ENCODE results near the gene NOX4.
"Not testable (repeated sequence)": the region's sequence is repeated elsewhere in the genome, so short reads cannot be mapped to it uniquely, and the experiment has no call there.

NOX4 gene

GRCh38 chr11:89303029-89303428, 188.1 kb downstream of the NOX4 start:
- not testable (repeated sequence) for DNase-seq (ENCODE audit: low read depth in 2 of 2)

DNA sequence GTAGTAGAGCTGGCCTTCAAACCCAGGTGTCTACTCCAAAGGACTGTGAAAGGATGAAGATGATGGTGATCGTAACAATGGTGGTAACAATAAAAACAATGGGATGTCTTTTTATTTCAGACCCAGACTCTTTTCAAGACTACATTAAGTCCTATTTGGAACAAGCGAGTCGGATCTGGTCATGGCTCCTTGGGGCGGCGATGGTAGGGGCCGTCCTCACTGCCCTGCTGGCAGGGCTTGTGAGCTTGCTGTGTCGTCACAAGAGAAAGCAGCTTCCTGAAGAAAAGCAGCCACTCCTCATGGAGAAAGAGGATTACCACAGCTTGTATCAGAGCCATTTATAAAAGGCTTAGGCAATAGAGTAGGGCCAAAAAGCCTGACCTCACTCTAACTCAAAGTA, 196.2 kb downstream of the NOX4 start:
- DNase-seq (ENCODE audit: low read depth in 2 of 2): not testable (repeated sequence)

- DNase-seq (ENCODE audit: low read depth in 2 of 2): no peak
Observed at GRCh38 chr11:89293965-89294679, 197.1 kb downstream of the NOX4 start.

DNA sequence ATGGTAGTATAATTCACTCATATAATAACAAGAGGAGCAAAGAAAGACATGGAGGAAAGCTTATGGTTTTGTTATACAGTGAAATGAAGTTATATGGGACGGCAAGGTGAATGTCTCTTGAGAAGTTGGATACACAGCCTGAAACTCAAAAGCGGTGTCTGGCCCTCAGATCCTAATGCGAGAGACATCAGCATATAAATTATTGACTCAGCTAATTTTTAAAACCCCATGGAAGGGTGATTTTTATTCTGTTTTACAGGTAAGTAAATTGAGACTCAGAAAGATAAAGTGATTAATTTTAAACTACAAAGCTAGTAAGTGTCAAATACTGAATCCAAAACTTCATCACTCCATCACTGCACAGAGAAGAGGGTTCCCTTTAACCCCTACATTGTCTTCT, 203.2 kb downstream of the NOX4 start:
- DNase-seq (ENCODE audit: low read depth in 2 of 2): not testable (repeated sequence)

DNA sequence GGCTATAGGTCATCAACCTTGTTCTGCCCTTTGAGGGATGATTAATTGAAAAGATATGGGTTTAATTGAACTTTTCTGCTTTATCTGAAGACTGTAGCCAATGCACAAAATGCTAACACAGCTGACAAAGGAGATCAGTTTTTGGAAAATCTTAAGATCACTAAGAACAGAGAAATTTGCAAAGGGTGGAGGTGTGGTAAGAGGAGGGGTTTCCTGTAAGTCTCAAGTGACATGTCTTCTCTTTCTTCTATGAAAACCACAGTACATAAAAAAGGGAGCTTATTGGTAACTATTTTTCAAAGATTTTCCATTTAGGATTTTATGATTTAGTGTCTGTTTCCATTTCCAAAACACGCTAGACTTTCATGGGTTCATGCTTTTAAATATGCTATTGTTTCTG, 204.6 kb downstream of the NOX4 start:
- DNase-seq (ENCODE audit: low read depth in 2 of 2): not testable (repeated sequence)

- DNase-seq (ENCODE audit: low read depth in 2 of 2): not testable (repeated sequence)
Observed at GRCh38 chr11:89281032-89281677, 210.0 kb downstream of the NOX4 start.

GRCh38 chr11:89279176-89279575, 212.0 kb downstream of the NOX4 start:
- no peak for DNase-seq (ENCODE audit: low read depth in 2 of 2)

- no peak for DNase-seq (ENCODE audit: low read depth in 2 of 2)
Observed at GRCh38 chr11:89275966-89276365, 215.2 kb downstream of the NOX4 start.
